ENCODE measurements around the gene FANCD2. TPM values are rescaled to one million over a fixed set of nuclear protein-coding genes. Genes with fewer than 3 reads are reported as not detected.

FANCD2 gene
- total RNA-seq, 1 donor from 2014 or later = 54.6 TPM

GRCh38 chr3:10093678-10094077 is 67.4 kb downstream of the FANCD2 start:
- TF ChIP-seq CTCF (IDR thresholded peaks at IDR 0.05) = no peak
- intact Hi-C loops (cut with DNase I) = no loop called here
- Histone ChIP-seq H3K27ac (no peak overlapping the region), H3K4me1 (no peaks in the 10 kb centered on the region), H3K9me3 (no peaks in the 10 kb centered on the region), H3K27me3 (no peaks in the 10 kb centered on the region), H3K4me3 (no peak overlapping the region), H3K36me3 (no peaks in the 10 kb centered on the region)
- DNase-seq (ENCODE audit: low spot score in 2 of 2) = no peak

GRCh38 chr3:10099041-10099440 is 72.8 kb downstream of the FANCD2 start:
- Histone ChIP-seq H3K27me3 (no peaks in the 10 kb centered on the region), H3K27ac (no peak overlapping the region), H3K4me3 (no peak overlapping the region), H3K36me3 (no peaks in the 10 kb centered on the region), H3K4me1 (no peaks in the 10 kb centered on the region), H3K9me3 (no peaks in the 10 kb centered on the region)
- no peak for DNase-seq (ENCODE audit: low spot score in 2 of 2)
- intact Hi-C loops (cut with DNase I) = no loop called here
- no peak for TF ChIP-seq CTCF (IDR thresholded peaks at IDR 0.05)

- no peak overlapping the region for H3K27ac ChIP-seq
- DNase-seq (ENCODE audit: low spot score in 2 of 2) = no peak
- intact Hi-C loops (cut with DNase I) = no loop called here
These were observed 80.7 kb downstream of the FANCD2 start for GRCh38 chr3:10106919-10107318.

GRCh38 chr3:10108091-10108490 is 81.9 kb downstream of the FANCD2 start, which contains the start of gene FANCD2OS:
Gene FANCD2OS, minus strand, starts transcription at chr3:10108255. Its CDS starts 3,481 bp downstream, at chr3:10104774.
- Histone ChIP-seq H3K4me1 (no peaks in the 10 kb centered on the region), H3K36me3 (no peaks in the 10 kb centered on the region), H3K9me3 (no peaks in the 10 kb centered on the region), H3K27ac (no peak within 1 kb of the TSS), H3K4me3 (no peak within 1 kb of the TSS), H3K27me3 (no peaks in the 10 kb centered on the region)
- DNase-seq (ENCODE audit: low spot score in 2 of 2) = no peak
- no peak for TF ChIP-seq CTCF (IDR thresholded peaks at IDR 0.05)
- intact Hi-C loops (cut with DNase I) = no loop called here

More at GRCh38 chr3:10106919-10107318, 80.7 kb downstream of the FANCD2 start:
- Histone ChIP-seq H3K9me3 (no peaks in the 10 kb centered on the region), H3K27me3 (no peaks in the 10 kb centered on the region), H3K36me3 (no peaks in the 10 kb centered on the region), H3K4me1 (no peaks in the 10 kb centered on the region), H3K4me3 (no peak overlapping the region)
- no peak for TF ChIP-seq CTCF (IDR thresholded peaks at IDR 0.05)

- no peaks in the 10 kb centered on the region for H3K27me3 ChIP-seq
- peak; percentile 87 to 98 for DNase-seq (ENCODE audit: low spot score in 2 of 2)
- intact Hi-C loops (cut with DNase I) = loop anchor here (1.0 to 10.0 kb wide), 6 partner anchors 25 to 401 kb away; partner anchors contain the start of genes FANCD2, TATDN2 and VHL
- peak within 1 kb of the TSS; percentile 55 to 74 for H3K27ac ChIP-seq
- no peaks in the 10 kb centered on the region for H3K36me3 ChIP-seq
- no peak for TF ChIP-seq CTCF (IDR thresholded peaks at IDR 0.05)
- peaks cover 6 to 11% of the 10 kb centered on the region in 2 donors for H3K4me1 ChIP-seq
- peak within 1 kb of the TSS; percentile 75 to 76 for H3K4me3 ChIP-seq
- no peaks in the 10 kb centered on the region for H3K9me3 ChIP-seq
These were observed 89.3 kb downstream of the FANCD2 start, which contains the start of gene BRK1 for GRCh38 chr3:10115326-10116137. Gene BRK1, plus strand, starts transcription at chr3:10115675. Its CDS starts 27 bp downstream, at chr3:10115702.
